Activated CD8-positive, alpha-beta memory T cell treated with anti-CD3 and anti-CD28 coated beads for 36 hours (primary cell): ENCODE measurements around the gene NRAS. TPM values are rescaled to one million over a fixed set of nuclear protein-coding genes. Genes with fewer than 3 reads are reported as not detected.

Source experiments
- total RNA-seq, 2 experiments: library from RNA; stranded (reverse); gene quantifications; one replicate each; pipeline ENCODE4 v1.2.3, GENCODE V29; 2021

Gene NRAS
- total RNA-seq, 2 experiments from 2014 or later = 71.1 to 71.4 TPM

Other genes with a start within 250 kb of the NRAS start
- gene TRIM33, start 205.6 kb downstream of the NRAS start, total RNA-seq = 10 to 100 TPM; 32.5 to 34.1 TPM
- gene BCAS2, start 135.2 kb downstream of the NRAS start, total RNA-seq = 10 to 100 TPM; 58.7 to 59.8 TPM
- gene DENND2C, start 46.7 kb downstream of the NRAS start, total RNA-seq = under 1 TPM; 0.42 to 0.55 TPM
- gene AMPD1, start 21.2 kb downstream of the NRAS start, total RNA-seq = not detected
- 100 to 1,000 TPM; 489 to 490 TPM for gene CSDE1, start 41.2 kb upstream of the NRAS start, total RNA-seq
- 10 to 100 TPM; 69.7 to 70.0 TPM for gene SIKE1, start 63.9 kb upstream of the NRAS start, total RNA-seq
- gene SYCP1, start 138.1 kb upstream of the NRAS start, total RNA-seq = not detected